Gastrocnemius medialis (tissue), 4 donors: ENCODE results near the gene KMT5B.

Experiments
- POLR2A ChIP-seq, 2 donors: fragments of 450-650 bp; IDR thresholded peaks; one replicate each; pipeline ENCODE4 v1.6.1; 2017; ENCODE audit warnings: antibody characterized with exemption in 2 of 2, mild to moderate bottlenecking in 2 of 2, moderate library complexity in 2 of 2
- TF ChIP-seq, protein P1 (sequence below), 5 experiments: fragments of 450-650 bp in 3 of 5; fragments of 200-600 bp in 2 of 5; sonication (generic) in 2 of 5; IDR thresholded peaks in 4 of 5; conservative IDR thresholded peaks in 1 of 5; 1 replicate in 4 of 5; 2 replicates in 1 of 5; pipeline ENCODE4 v1.5.1; 2016 to 2019; ENCODE audit warnings: antibody characterized with exemption in 5 of 5, mild to moderate bottlenecking in 3 of 5, moderate library complexity in 3 of 5

DNA sequence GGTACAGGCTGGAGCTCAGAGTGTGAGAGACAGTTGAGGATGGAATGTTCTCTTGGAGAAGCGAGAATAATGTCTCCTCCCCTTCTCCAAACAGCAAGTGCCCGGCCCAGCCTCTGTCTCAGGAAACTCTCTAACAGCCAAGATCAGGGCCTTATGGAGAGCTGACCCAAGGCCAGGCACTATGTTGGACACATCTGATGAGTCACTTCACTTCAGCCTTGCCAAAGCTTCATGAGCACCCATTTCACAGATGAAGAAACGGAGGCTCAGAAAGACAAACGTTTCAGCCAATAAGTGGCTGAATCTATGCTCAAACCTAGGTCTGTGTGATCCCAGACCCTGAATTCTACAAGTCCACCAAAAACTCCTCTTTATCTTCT is 69.8 kb downstream of the KMT5B start:
- TF ChIP-seq, protein P1, sequence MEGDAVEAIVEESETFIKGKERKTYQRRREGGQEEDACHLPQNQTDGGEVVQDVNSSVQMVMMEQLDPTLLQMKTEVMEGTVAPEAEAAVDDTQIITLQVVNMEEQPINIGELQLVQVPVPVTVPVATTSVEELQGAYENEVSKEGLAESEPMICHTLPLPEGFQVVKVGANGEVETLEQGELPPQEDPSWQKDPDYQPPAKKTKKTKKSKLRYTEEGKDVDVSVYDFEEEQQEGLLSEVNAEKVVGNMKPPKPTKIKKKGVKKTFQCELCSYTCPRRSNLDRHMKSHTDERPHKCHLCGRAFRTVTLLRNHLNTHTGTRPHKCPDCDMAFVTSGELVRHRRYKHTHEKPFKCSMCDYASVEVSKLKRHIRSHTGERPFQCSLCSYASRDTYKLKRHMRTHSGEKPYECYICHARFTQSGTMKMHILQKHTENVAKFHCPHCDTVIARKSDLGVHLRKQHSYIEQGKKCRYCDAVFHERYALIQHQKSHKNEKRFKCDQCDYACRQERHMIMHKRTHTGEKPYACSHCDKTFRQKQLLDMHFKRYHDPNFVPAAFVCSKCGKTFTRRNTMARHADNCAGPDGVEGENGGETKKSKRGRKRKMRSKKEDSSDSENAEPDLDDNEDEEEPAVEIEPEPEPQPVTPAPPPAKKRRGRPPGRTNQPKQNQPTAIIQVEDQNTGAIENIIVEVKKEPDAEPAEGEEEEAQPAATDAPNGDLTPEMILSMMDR (IDR thresholded peaks at IDR 0.05 in 4 of 5, conservative IDR thresholded peaks at IDR 0.05 in 1 of 5) = no peak
- no peak for TF ChIP-seq POLR2A (IDR thresholded peaks at IDR 0.05)
